ENCODE data around the gene RGS18. TPM values are rescaled to one million over a fixed set of nuclear protein-coding genes. Genes with fewer than 3 reads are reported as not detected.
"Not testable (repeated sequence)": the region's sequence is repeated elsewhere in the genome, so short reads cannot be mapped to it uniquely, and the experiment has no call there.

RGS18 gene
- total and polyA plus RNA-seq, 4 donors: 1.2 to 7.1 (median 4.3) TPM

DNA sequence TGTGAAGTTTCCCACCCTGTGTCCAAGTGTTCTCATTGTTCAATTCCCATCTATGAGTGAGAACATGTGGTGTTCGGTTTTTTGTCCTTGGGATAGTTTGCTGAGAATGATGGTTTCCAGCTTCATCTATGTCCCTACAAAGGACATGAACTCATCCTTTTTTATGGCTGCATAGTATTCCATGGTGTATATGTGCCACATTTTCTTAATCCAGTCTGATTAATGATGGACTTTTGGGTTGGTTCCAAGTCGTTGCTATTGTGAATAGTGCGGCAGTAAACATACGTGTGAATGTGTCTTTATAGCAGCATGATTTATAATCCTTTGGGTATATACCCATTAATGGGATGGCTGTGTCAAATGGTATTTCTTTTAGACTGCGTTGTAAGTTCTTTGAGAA lies 27.4 kb upstream of the RGS18 start:
- intact Hi-C loops (cut with DNase I); H3K9me3 ChIP-seq (ENCODE audit: control insufficient read depth, low read length); DNase-seq; H3K27ac ChIP-seq (ENCODE audit: low read depth in 1 of 2, low read length in 2 of 2); ATAC-seq (ENCODE audit: low FRiP score); H3K36me3 ChIP-seq (ENCODE audit: control insufficient read depth in 1 of 2, insufficient read depth in 2 of 2, low read length in 1 of 2); H3K27me3 ChIP-seq (ENCODE audit: control insufficient read depth in 1 of 2, insufficient read depth in 2 of 2, low read length in 1 of 2); H3K4me3 ChIP-seq (ENCODE audit: low read length in 2 of 2); H3K4me1 ChIP-seq (ENCODE audit: control insufficient read depth in 1 of 2, insufficient read depth in 2 of 2, low read length in 2 of 2): not testable (repeated sequence)
- 92 to 95% methylated on average over 5 of the region's 5 CpGs for WGBS, 2 donors

DNA sequence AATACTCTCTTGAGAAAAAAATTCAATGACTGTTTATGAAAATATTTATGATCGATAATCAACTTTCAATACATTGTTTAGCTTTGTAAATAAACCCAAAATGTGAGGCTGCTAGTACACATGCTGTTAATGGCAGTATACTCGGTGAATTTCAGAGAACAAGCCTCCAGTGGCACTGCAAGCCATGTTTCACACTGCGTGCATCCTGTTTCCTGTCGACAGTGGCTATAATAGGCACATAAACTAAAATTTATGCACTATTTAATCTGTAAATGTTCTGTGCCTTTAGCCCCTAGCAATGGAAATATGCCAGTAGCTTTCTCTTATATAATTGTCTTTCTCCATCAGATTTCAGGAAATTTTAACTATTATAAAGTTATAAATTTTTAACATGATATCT lies 26.3 kb upstream of the RGS18 start:
- 53 to 61% methylated on average over 4 of the region's 4 CpGs for WGBS, 2 donors
- H3K27ac ChIP-seq (ENCODE audit: low read depth in 1 of 2, low read length in 2 of 2): no peak overlapping the region
- H3K4me3 ChIP-seq (ENCODE audit: low read length in 2 of 2): no peak overlapping the region
- intact Hi-C loops (cut with DNase I): no loop called here
- DNase-seq (no peak), ATAC-seq (ENCODE audit: low FRiP score) (no peak)
- no peaks in the 10 kb centered on the region for H3K27me3 ChIP-seq (ENCODE audit: control insufficient read depth in 1 of 2, insufficient read depth in 2 of 2, low read length in 1 of 2)
- no peaks in the 10 kb centered on the region for H3K9me3 ChIP-seq (ENCODE audit: control insufficient read depth, low read length)
- no peaks in the 10 kb centered on the region for H3K36me3 ChIP-seq (ENCODE audit: control insufficient read depth in 1 of 2, insufficient read depth in 2 of 2, low read length in 1 of 2)
- H3K4me1 ChIP-seq (ENCODE audit: control insufficient read depth in 1 of 2, insufficient read depth in 2 of 2, low read length in 2 of 2): no peaks in the 10 kb centered on the region

DNA sequence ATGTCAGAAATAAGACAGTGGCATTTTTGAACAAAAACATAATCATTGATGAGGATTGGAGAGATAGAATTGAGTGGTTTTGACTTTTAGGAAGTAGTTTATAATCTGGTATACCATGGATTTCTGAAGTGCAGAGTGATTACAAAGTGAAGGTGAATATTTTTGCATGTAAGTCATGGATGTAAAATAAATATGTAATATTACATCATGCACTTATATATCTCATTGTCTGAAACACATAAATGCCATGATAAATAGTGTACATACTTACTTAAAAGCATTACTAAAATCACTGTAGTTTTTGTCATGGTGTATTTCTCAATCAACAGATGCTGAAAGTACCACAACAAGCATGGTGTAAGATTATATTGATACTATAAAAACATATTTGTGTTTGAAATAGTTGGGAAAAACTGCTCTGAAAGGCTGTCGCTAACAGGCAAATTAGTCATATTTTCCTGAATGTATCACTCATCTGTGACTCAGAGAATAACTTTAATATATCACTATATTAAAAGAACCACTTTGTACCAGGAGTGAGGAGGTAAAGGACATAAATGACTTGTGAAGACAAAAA lies 24.8 kb upstream of the RGS18 start:
- ATAC-seq (ENCODE audit: low FRiP score) (no peak), DNase-seq (no peak)
- Histone ChIP-seq H3K4me3 (ENCODE audit: low read length in 2 of 2) (no peak overlapping the region), H3K27me3 (ENCODE audit: control insufficient read depth in 1 of 2, insufficient read depth in 2 of 2, low read length in 1 of 2) (no peaks in the 10 kb centered on the region), H3K4me1 (ENCODE audit: control insufficient read depth in 1 of 2, insufficient read depth in 2 of 2, low read length in 2 of 2) (no peaks in the 10 kb centered on the region), H3K27ac (ENCODE audit: low read depth in 1 of 2, low read length in 2 of 2) (no peak overlapping the region), H3K36me3 (ENCODE audit: control insufficient read depth in 1 of 2, insufficient read depth in 2 of 2, low read length in 1 of 2) (no peaks in the 10 kb centered on the region), H3K9me3 (ENCODE audit: control insufficient read depth, low read length) (no peaks in the 10 kb centered on the region)
- 68% methylated on average over 1 of the region's 1 CpG for WGBS, 2 donors
- intact Hi-C loops (cut with DNase I): no loop called here

DNA sequence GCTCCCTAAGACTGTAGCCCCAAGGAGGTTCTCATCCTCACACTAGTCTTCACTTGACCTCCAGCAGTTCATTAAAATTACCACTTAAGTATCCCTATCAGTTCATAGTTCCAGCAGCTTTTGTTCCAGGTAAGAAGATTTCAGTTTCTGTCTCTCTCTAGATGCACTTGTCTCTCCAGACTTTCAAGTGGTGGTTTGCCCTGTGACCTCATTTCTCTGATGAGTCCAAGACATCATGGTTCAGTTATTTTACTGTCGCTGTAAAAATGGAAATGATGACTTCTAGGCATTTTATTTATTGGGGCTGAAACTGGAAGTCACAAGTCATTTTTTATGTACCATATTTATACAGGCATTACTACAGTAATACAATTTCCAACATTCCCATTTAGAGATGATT lies 17.9 kb upstream of the RGS18 start:
- Histone ChIP-seq H3K27me3 (ENCODE audit: control insufficient read depth in 1 of 2, insufficient read depth in 2 of 2, low read length in 1 of 2) (no peaks in the 10 kb centered on the region), H3K27ac (ENCODE audit: low read depth in 1 of 2, low read length in 2 of 2) (no peak overlapping the region), H3K4me1 (ENCODE audit: control insufficient read depth in 1 of 2, insufficient read depth in 2 of 2, low read length in 2 of 2) (no peaks in the 10 kb centered on the region), H3K4me3 (ENCODE audit: low read length in 2 of 2) (no peak overlapping the region), H3K36me3 (ENCODE audit: control insufficient read depth in 1 of 2, insufficient read depth in 2 of 2, low read length in 1 of 2) (no peaks in the 10 kb centered on the region), H3K9me3 (ENCODE audit: control insufficient read depth, low read length) (no peaks in the 10 kb centered on the region)
- no peak for ATAC-seq (ENCODE audit: low FRiP score)
- intact Hi-C loops (cut with DNase I): no loop called here
- DNase-seq: no peak
- WGBS, 2 donors: 71 to 79% methylated on average over 1 of the region's 1 CpG

DNA sequence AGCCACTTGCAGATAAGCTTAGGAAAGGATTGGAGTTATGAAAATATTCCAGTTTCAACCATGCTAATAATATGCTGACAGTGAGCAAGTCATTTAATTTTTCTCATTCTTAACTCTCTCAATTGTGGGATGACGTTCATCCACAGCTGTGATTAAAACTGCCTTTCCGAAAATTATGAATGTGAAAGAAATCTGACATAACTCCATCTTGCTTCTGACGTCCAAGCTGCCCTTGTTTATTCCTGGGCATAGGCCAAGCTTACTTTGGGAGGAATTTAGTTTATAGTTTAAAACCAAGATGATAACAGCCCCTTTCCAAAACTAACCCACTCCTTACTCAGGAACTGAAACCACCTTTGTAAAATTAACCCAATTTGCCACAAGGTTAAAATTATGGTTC lies 11.0 kb upstream of the RGS18 start:
- 3 to 6% methylated on average over 3 of the region's 3 CpGs for WGBS, 2 donors
- Histone ChIP-seq H3K4me3 (ENCODE audit: low read length in 2 of 2) (no peak overlapping the region), H3K36me3 (ENCODE audit: control insufficient read depth in 1 of 2, insufficient read depth in 2 of 2, low read length in 1 of 2) (no peaks in the 10 kb centered on the region), H3K27me3 (ENCODE audit: control insufficient read depth in 1 of 2, insufficient read depth in 2 of 2, low read length in 1 of 2) (no peaks in the 10 kb centered on the region), H3K27ac (ENCODE audit: low read depth in 1 of 2, low read length in 2 of 2) (no peak overlapping the region), H3K4me1 (ENCODE audit: control insufficient read depth in 1 of 2, insufficient read depth in 2 of 2, low read length in 2 of 2) (no peaks in the 10 kb centered on the region), H3K9me3 (ENCODE audit: control insufficient read depth, low read length) (no peaks in the 10 kb centered on the region)
- DNase-seq (no peak), ATAC-seq (ENCODE audit: low FRiP score) (no peak)
- intact Hi-C loops (cut with DNase I): no loop called here

DNA sequence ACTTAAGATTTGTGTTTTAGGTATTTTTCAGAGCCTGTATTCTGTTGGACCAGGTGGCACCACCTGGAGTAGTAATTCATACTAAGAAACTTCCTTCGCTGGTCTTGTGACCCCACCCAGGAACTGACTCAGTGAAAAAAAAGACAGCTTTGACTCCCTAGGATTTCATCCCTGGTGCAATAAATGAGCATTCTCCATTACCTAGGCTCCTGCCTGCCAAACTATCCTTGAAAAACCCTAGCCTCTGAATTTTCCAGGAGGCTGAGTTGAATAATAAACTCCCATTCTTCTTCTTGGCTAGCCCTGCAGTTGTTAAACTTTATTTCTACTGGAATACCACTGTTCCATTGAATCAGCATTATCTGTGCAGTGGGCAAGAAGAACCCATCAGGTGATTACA lies 10.6 kb upstream of the RGS18 start:
- H3K27ac ChIP-seq (ENCODE audit: low read depth in 1 of 2, low read length in 2 of 2): no peak overlapping the region
- H3K36me3 ChIP-seq (ENCODE audit: control insufficient read depth in 1 of 2, insufficient read depth in 2 of 2, low read length in 1 of 2): no peaks in the 10 kb centered on the region
- DNase-seq (no peak), ATAC-seq (ENCODE audit: low FRiP score) (no peak)
- H3K4me3 ChIP-seq (ENCODE audit: low read length in 2 of 2): no peak overlapping the region
- no peaks in the 10 kb centered on the region for H3K27me3 ChIP-seq (ENCODE audit: control insufficient read depth in 1 of 2, insufficient read depth in 2 of 2, low read length in 1 of 2)
- 74 to 81% methylated on average over 1 of the region's 1 CpG for WGBS, 2 donors
- no peaks in the 10 kb centered on the region for H3K9me3 ChIP-seq (ENCODE audit: control insufficient read depth, low read length)
- no peaks in the 10 kb centered on the region for H3K4me1 ChIP-seq (ENCODE audit: control insufficient read depth in 1 of 2, insufficient read depth in 2 of 2, low read length in 2 of 2)
- intact Hi-C loops (cut with DNase I): no loop called here

DNA sequence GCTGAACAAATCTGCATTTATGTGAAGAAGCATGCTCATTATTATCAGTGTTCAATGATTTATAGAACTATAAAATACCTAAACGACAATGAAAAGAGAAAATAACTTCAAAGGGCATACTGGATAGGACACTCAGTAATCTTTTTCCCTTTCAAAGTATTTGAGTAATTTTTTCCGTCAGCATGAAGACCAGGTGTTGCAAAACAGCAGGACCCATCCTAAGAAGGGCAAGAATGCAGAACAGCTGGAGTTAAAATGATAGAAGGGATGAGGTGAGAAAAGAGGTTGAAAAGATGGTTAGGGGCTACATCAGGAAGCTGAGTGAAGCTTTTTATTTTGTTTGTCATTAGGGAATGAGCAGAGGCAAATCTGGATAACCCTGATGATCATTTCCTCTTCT lies 7.1 kb upstream of the RGS18 start:
- intact Hi-C loops (cut with DNase I): no loop called here
- ATAC-seq (ENCODE audit: low FRiP score) (no peak), DNase-seq (no peak)
- H3K27ac ChIP-seq (ENCODE audit: low read depth in 1 of 2, low read length in 2 of 2): no peak overlapping the region
- no peaks in the 10 kb centered on the region for H3K9me3 ChIP-seq (ENCODE audit: control insufficient read depth, low read length)
- no peaks in the 10 kb centered on the region for H3K4me1 ChIP-seq (ENCODE audit: control insufficient read depth in 1 of 2, insufficient read depth in 2 of 2, low read length in 2 of 2)
- 85 to 87% methylated on average over 2 of the region's 2 CpGs for WGBS, 2 donors
- no peaks in the 10 kb centered on the region for H3K27me3 ChIP-seq (ENCODE audit: control insufficient read depth in 1 of 2, insufficient read depth in 2 of 2, low read length in 1 of 2)
- H3K36me3 ChIP-seq (ENCODE audit: control insufficient read depth in 1 of 2, insufficient read depth in 2 of 2, low read length in 1 of 2): no peaks in the 10 kb centered on the region
- H3K4me3 ChIP-seq (ENCODE audit: low read length in 2 of 2): no peak overlapping the region

DNA sequence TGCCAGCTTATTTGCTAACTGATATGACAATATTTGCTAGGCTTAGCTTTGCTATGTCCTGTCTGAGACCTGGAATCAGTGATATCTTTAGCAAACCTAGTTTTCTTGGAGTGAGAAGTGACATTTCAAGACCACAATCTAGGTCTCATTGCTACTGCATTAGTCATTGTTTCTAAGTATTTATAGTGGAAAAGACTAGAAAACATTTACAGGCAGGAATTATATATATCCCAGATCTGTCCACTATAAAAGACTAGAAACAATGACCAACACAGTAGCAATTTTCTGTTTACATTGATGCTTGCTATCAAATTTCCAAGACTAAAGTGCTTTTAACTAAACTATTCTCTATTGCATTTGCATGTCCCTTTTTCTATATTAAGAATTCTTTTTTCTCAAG lies 5.0 kb upstream of the RGS18 start:
- ATAC-seq (ENCODE audit: low FRiP score): no peak
- intact Hi-C loops (cut with DNase I): no loop called here

DNA sequence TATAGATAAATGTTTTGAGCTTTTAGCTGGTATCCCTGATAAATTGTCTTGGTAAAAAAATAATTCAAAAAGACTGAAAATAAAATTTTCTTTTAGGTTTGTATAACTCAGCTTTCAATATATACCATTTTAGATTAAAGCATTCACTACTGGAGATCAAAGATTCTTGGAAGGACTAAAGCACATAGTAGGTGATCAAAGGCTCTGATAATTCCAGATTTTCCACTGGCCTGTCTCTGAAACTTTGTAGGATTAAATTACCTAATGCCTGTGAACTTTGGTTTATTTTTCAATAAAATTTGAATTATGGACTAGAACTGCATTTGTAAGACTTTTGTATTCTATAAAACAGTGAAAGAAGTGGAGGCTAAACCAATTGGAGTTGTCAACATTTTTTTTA lies 1.2 kb upstream of the RGS18 start:
- H3K27ac ChIP-seq (ENCODE audit: low read depth in 1 of 2, low read length in 2 of 2): no peak overlapping the region
- no peaks in the 10 kb centered on the region for H3K9me3 ChIP-seq (ENCODE audit: control insufficient read depth, low read length)
- intact Hi-C loops (cut with DNase I): no loop called here
- no peak for DNase-seq
- no peak overlapping the region for H3K4me3 ChIP-seq (ENCODE audit: low read length in 2 of 2)
- no peaks in the 10 kb centered on the region for H3K36me3 ChIP-seq (ENCODE audit: control insufficient read depth in 1 of 2, insufficient read depth in 2 of 2, low read length in 1 of 2)
- no peaks in the 10 kb centered on the region for H3K4me1 ChIP-seq (ENCODE audit: control insufficient read depth in 1 of 2, insufficient read depth in 2 of 2, low read length in 2 of 2)
- no peaks in the 10 kb centered on the region for H3K27me3 ChIP-seq (ENCODE audit: control insufficient read depth in 1 of 2, insufficient read depth in 2 of 2, low read length in 1 of 2)
- no peak for ATAC-seq (ENCODE audit: low FRiP score)

More for the DNA sequence above, 5.0 kb upstream of the RGS18 start:
- H3K27me3 ChIP-seq (ENCODE audit: control insufficient read depth in 1 of 2, insufficient read depth in 2 of 2, low read length in 1 of 2): no peaks in the 10 kb centered on the region
- H3K4me3 ChIP-seq (ENCODE audit: low read length in 2 of 2): no peak overlapping the region
- no peak for DNase-seq
- H3K36me3 ChIP-seq (ENCODE audit: control insufficient read depth in 1 of 2, insufficient read depth in 2 of 2, low read length in 1 of 2): no peaks in the 10 kb centered on the region
- H3K9me3 ChIP-seq (ENCODE audit: control insufficient read depth, low read length): no peaks in the 10 kb centered on the region
- H3K4me1 ChIP-seq (ENCODE audit: control insufficient read depth in 1 of 2, insufficient read depth in 2 of 2, low read length in 2 of 2): no peaks in the 10 kb centered on the region
- no peak overlapping the region for H3K27ac ChIP-seq (ENCODE audit: low read depth in 1 of 2, low read length in 2 of 2)

All from aorta (tissue), 5 donors.